GM18868 (cell line): ENCODE data around the gene CDX1.

Source experiments
- ATAC-seq: cut with Tn5 transposase; IDR thresholded peaks from one replicate; pipeline ENCODE4 v1.9.1; 2021; ENCODE audit warnings: mild to moderate bottlenecking, moderate library complexity; ENCODE audit not compliant: unreplicated experiment

Gene CDX1

DNA sequence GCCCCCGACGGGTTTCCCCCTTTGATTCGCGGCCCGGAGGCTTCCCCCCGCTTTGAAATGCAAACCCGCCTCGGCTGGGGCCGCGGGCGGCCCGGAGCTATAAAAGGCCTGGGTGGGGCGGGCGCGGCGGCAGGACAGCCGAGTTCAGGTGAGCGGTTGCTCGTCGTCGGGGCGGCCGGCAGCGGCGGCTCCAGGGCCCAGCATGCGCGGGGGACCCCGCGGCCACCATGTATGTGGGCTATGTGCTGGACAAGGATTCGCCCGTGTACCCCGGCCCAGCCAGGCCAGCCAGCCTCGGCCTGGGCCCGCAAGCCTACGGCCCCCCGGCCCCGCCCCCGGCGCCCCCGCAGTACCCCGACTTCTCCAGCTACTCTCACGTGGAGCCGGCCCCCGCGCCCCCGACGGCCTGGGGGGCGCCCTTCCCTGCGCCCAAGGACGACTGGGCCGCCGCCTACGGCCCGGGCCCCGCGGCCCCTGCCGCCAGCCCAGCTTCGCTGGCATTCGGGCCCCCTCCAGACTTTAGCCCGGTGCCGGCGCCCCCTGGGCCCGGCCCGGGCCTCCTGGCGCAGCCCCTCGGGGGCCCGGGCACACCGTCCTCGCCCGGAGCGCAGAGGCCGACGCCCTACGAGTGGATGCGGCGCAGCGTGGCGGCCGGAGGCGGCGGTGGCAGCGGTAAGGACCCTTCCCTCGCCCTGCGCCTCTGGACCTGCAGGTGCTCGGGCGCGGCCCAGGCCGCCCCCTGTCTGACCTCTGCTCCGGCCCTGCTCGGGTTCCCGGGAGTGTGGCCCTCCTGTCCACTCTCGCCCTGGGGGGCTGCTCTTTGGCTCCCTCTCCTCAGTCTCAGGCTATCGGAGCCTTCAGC lies at the start of gene CDX1:
CDX1 (plus strand) TSS at position 129 of the 862 bp plus-strand sequence; CDS start at position 228, 99 bp downstream.
- ATAC-seq, result no peak

DNA sequence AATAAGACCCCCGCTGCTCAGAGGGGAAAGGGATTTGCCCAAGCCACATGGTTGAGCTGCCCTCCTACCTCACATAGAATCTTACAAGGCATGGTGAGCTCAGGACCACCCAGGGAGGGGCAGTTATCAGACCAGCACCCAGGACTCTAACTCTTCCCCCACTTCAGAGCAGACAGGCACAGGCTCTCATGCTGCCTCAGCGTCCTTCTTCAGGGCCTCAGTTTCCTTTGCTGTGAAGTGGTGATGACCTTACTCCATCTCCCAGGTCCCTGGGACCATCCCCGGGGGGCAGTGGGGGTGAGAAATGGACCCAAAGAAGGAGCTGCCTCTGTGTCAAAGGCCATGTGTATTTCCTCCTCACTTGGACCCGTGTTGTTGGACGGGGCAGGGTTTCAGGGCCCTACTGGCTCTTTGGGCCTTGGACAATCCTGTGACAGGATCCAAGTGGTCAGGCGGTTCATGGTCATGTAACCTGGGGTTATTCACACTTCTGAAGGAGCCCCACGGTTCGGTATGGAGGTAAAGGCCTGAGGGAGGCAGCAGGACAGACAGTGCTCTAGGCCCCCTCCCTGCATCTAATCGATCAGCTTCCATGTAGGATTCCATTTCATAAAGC lies 48.5 kb upstream of the CDX1 start:
- ATAC-seq, result no peak

DNA sequence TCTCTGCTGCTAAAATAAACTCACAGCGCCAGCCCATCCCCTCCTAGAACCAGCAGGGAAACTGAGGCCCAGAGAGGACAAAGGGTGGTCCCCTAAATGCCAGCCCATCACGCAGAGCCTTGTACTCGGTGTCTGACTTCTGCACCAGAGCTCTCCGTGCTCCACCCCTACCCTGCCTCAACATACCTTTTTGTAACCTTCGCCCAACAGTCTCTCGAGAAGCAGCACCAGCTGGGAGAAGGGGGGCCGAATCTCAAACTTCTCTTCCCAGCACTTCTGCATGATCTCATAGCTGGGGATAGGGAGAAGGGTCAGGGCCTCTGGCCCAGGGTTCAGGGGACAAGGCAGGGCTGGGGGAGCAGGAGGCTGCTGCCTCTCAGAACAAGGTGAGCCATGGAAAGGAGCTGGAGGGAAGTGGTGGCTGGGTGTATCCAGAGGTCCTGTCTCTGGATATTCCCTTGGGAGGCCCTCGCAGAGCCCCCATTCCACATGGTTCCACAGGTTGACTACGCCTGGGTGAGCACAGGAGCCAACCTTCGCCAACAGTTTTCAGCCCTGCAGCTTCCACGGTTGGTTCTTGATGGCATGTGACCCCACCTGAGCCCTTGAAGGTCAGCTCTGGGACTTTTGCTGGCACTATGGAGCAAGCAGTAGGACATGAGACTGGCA lies 47.9 kb upstream of the CDX1 start:
- no peak for ATAC-seq

DNA sequence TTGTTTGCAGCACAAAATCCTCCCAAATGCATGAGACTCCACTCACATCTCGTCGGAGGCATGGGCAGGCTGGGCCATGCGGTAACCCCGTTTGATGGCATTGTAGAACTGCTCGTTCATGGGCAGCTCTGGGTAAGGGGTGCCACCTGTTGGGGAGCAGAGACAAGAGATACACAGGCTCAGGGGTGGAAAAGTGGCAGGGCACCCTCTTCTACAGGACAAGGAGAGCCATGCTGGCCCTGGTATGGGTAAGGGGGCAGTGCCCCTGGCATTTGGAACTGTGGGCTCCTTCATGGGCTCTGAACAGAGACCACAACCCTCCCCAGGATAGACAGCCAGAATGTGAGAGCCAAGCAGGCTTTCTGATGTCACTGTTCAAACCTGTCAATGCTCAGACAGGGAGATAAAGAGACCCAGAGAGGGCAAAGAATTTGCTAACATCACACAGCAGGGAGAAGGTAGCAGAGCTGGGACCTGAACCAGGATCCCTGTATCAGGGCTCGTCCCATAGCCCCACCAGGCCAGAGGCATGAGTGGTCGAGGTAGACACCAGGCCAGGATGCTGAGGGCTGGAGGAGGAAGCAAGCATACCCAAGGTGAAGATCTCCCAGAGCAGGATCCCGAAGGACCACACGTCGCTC lies 47.0 kb upstream of the CDX1 start:
- no peak for ATAC-seq

DNA sequence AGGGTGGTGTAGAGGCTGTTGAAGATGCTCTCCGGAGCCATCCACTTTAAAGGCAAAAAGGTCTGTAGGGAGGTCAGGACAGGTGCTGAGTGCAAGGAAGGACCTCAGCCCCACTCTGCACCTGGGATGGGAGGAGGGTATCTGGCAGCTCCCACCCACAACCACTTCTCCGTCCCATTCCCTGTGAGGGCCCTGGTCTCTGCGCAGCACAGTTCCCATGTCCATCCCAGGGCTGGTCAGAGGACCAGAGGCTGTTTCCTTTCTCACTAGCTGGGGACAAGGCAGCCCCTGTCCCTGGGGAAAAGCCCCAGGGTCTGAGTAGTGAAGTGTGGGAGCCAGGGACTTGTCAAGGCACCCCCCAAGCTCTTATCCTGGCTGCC lies 46.5 kb upstream of the CDX1 start:
- ATAC-seq, result no peak

DNA sequence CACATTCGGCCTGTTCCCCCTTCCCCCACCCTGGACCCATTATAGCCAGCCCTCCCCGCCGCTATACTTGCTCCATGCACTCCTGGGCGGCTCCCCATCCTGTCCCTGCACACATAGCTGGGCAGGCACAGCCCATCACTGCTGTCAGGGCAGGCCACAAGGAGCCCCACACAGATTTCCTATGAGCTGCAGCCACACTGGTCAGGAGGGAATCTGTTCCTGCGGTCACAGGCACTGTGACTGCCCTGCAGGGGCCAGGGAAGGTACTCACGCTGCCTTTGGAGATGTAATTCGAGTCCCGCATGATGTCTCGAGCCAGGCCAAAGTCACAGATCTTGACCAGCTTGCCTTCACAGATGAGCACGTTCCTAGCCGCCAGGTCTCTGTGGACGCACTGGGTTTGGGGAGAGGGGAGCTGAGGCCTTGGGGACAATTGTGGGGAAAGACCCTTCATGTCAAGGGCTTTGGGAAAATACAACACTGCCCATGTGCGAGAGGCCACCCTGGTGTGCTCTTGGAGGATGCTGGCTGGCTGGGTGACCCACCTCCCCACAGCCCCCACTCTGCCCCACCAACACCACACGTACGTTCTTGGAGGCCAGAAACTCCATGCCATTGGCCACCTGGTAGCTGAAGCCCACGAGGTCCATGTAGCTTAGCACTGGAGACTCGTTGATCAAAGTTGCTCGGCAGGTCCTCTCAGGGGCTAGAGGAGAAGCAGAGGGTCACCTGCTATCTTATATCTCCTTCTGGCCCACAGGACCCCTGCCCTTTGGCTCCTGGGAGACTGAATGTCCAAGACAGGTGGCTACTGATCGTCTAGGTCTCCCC lies 45.7 kb upstream of the CDX1 start:
- no peak for ATAC-seq

DNA sequence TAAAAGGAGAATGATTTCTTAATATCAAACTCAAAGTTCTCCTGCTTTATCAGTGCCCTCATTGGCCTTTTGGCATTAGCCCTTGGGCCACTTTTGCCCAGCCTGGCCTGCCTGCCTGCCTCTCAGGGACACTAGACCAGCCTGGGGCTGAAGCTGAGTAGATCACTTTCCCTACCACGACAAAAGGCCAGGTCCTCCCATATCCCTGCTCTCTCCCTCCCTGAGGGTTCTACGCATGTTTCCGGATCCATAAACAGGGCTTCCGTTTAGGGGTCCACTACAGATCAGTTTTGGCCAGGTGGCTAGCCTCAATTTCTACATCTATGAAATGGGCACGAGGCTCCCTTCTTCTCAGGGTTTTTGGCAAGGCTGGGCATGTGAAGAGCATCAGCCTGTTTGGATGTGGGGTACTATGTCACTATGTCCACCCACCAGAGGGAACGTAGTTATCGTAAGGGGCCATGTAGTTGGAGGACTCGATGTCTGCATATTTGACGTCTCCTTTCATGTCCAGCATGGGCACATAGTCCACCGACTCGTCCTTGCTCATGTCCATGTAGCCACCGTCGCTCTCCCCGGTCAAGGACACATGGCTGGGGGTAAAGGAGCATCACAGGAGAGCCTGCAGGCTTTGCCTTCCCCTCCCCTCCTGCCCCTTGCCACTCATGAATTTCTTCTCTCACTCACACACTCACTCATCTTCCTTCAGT lies 45.0 kb upstream of the CDX1 start:
- ATAC-seq, result no peak

DNA sequence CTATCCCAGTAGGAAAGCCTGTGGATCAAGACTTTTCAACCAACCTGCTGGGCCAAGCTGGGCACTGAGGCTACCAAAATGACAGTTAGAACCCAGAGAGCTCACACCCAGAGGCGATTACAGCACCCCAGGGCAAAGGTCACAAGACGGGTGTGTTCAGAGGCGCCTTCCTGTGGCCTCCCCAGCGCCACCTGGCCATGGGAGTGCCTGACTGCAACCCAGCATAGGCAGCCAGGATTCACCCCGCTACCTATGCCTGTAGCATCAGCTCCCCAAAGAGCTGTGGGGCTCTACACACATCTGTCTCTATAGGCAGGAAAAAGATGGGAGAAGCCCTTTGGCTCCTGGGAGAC lies 44.4 kb upstream of the CDX1 start:
- no peak for ATAC-seq

DNA sequence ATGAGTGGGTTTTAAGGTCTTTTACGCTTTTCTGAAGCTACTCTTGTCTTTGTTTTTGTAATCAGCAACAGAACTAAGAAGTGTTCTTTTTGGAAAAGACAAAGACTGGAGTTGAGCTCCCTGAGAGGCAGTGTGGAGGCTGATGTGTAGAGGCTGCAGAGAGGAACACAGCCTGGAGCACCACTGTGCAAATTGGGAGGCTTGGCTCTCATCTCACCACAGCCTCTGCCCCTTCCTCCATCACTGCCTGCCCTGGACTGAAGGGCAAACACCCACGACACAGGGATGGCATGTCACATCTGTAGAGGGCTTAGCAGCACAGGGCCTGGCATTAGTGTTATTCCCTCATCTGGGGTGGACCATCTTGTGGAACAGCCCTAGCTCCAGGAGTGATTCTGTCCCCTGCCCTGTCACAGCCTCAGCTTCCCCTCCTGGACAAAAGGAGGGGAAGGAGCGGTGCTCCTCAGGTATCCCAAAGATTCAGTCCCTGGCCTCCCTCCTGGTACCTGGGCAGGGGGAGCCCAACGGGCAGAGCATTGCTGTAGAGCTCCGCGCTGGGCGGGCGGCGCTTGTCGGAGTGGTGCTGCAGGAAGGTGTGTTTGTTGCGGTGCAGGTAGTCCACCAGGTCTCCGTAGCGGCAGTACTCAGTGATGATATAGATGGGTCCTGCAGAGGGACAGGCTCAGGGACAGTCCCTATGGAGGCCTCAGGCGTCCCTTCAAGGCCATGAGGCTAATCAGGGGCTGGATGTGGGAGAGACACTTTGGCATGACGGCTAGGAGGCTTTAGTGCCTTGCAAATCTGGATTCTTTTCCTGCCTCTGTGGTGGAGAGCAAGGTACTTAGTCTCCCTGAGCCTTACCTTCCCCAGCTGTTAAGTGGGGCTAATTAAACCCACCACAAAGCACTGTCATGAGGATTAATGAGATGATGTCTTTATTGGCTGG lies 43.8 kb upstream of the CDX1 start:
- no peak for ATAC-seq

DNA sequence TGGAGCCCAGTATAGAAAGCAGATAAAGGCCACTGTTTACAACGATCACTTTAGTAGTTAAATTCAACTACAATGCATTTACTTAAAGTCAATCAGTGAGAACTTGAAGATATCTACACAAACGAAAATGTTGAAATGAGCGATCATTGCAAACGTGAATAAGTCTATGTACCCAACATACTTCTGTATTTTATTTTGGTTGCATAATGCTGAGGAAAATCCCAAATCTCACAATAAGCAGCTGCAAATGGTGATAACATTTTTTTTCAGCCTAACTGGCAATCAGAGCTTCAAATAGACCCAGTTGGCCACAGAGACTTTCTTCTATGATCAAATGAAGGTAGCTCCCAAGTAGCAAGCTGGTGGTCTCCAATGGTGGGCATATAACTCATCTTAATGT lies 43.0 kb upstream of the CDX1 start:
- ATAC-seq, result no peak

DNA sequence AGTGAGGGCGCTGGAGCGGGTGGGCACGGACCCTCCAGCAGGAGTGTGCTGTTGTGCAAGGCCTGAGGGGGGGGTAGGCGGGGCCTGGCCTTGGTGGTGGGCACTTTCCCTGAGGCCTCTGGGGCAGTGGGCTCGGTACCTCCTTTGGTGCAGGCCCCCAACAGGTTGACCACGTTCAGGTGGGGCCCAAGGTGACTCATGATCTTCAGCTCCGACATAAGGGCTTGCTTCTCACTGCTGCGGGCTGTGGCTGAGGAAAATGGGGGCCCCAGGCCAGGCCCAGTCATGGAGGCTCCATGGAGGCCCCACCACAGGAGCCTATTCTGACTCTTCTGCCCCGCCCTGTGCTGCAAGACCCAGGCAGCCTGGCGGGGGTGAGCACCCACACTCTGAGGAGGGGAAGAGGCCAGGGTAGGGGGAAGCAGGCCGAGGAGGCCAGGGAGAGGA lies 42.4 kb upstream of the CDX1 start:
- no peak for ATAC-seq

DNA sequence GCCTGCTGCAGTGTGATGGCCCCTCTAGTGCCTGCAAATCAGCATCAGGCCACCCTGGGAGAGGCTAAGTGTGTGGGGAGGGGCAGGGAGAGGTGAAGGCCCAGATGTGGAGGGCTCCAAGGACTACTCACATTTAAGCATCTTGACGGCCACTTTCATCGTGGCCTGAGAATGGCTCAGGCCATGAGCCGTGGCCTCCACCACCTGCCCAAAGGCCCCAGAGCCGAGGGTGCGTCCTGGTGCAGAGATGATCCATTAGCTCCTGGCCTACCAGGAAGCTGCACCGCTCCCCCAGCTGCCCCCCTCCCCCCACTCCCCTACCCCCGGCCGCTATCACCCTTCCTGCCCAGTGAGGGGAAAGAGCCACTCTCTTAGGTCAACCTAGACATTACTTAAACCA lies 42.0 kb upstream of the CDX1 start:
- no peak for ATAC-seq

DNA sequence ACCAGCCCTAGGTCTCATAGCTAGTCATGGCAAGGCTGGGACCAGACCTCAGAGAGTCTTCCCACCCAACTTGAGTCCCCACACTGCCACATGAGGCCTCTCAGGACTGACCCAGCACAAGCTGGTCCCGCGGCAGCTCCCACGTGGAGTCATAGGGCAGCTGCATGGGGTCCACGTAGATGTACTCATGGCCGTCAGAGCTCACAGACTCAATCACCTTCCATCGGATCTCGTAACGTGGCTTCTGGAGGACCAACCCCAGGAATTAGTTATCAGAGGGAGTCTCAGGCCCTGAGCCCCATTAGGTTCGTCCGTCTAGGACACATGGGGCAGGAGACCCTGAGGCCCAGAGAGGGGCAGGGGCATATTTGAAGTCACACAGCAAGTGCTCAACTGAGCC lies 41.2 kb upstream of the CDX1 start:
- ATAC-seq, result no peak

DNA sequence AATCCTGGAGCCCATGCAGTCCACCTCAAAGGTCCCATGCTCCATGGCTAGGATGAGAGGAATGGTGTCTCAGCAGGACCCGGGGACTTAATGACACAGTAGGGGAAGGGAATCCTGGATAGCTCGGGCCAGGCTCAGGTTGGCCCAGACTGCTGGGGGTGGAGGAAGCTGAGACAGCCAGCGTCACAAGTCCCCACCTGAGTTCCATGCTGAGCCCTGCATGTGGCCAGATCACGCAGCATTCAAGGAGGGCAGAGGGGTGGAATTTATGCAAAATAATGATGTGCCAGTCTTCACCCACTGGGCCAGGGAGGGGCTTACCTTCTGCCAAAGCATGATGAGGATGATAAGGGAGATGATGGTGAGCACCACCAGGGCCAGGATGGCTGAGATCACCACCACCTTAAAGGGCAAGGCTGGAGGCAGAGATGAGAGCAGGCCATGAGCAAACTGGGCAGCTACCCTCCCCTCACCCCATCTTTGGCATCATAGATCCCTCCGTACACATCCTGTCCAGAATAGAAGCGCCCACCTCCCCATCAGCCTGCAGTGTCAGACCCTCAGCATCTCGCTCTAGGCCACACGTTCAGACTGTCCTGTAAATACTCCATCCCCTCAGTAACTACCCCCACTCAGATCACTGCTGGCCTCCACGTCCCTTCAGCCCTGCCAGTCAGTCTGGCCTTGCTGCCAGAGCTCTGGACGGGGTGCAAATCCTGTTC lies 40.2 kb upstream of the CDX1 start:
- ATAC-seq, result no peak

DNA sequence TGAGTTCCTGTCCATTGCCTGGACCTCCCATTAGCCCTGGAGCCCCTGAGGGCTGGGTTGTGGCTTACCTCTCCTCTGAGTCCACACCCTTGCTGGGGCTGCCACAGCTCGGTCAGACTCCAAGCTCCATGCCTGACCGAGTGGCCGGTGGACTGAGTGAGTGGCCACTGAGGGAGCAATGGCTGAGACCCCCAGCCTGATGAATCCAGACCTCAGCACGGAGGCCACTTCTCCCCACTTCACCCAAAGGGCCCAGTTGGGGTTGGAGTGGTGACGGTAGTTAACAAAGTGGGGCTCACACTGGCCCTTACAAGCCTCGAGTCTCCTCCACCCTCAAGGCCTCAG lies 39.7 kb upstream of the CDX1 start:
- no peak for ATAC-seq

DNA sequence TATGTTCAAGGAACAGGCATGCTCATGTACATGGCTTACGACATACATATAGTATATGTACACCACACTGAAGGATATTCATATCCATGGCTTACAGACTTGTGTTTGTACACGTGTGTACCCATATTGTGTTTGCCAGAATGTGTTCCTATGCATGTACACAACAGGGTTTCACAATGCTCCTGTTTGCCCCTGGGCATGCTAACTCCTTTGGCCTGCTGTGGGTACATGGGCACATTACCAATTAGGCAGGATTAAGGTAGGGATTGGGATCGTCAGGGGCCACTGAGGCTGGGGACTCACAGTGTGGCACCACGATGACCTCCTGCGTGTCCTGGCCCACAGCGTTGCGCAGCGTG lies 37.1 kb upstream of the CDX1 start:
- no peak for ATAC-seq

DNA sequence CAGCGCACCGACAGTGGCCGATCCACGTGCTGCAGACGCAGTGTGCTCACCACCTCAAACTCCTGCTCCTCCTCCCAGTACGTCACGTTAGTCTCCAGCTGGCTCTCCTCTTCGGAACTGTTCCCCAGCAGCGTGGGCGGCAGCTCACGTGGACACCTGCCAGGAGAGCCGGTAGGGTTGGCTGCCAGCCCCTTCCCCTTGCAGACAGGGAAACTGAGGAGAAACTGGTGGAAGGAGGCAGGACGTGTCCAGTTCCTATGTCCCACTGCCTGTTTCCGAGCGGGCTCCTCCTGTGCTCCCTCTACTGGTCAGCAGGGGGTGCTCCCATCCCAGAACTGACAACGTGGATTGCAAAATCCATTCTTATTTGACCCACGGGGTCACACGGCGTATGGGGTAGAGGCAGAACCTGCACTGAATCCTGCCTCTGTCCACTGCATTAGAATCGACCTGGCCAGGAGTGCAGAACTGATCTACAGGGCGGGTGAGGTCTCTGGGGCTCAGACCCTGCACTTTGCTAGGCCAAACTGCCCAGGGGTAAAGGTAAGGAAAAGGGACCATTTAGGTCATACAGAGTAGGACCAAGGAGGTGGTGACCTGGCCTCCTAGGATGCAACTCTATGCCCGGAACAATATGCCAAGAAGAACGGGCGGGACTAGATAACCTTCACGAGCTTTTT lies 36.6 kb upstream of the CDX1 start:
- ATAC-seq, result peak; percentile 61

DNA sequence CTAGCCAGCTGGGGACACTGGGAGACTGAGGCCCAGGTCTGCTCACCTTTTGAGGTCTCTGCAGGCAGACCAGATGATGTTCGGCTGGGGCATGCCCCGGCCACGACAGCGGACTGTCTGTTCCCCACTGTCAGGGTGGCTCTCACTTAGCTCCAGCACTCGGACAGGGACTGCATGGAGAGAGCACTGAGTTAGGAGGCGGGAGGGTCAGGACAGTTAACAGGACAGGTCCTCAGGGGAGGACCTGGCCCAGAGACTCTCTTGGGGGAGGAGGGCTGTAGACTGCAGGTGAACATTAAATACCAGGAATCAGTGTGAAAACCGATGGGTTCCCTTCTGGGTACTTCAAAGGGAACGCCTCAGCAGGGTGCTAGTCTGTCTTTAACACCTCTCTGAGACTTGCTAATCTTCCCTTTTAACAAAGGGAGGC lies 36.1 kb upstream of the CDX1 start:
- ATAC-seq, result no peak
